Measurements from ENCODE around the gene BAG5.
"Not testable (repeated sequence)": the region's sequence is repeated elsewhere in the genome, so short reads cannot be mapped to it uniquely, and the experiment has no call there.

Gene BAG5

GRCh38 chr14:103521438-103521950, 41.0 kb downstream of the BAG5 start:
- DNase-seq, result no peak

GRCh38 chr14:103520657-103521437, 41.6 kb downstream of the BAG5 start:
- peak; percentile 83 for DNase-seq

- DNase-seq, result no peak
These were observed 42.2 kb downstream of the BAG5 start for GRCh38 chr14:103520269-103520656.

GRCh38 chr14:103519837-103520212, 42.6 kb downstream of the BAG5 start:
- no peak for DNase-seq

GRCh38 chr14:103519043-103519836, 43.2 kb downstream of the BAG5 start:
- no peak for DNase-seq

GRCh38 chr14:103518422-103519042, 43.9 kb downstream of the BAG5 start:
- DNase-seq, result peak; percentile 30

GRCh38 chr14:103517721-103518421, 44.6 kb downstream of the BAG5 start:
- no peak for DNase-seq

- no peak for DNase-seq
These were observed 45.3 kb downstream of the BAG5 start for GRCh38 chr14:103517174-103517566.

- DNase-seq, result no peak
These were observed 45.9 kb downstream of the BAG5 start for GRCh38 chr14:103516426-103517173.

- DNase-seq, result no peak
These were observed 47.6 kb downstream of the BAG5 start for GRCh38 chr14:103514596-103515421.

GRCh38 chr14:103512701-103513611, 49.5 kb downstream of the BAG5 start:
- DNase-seq, result peak; percentile 94

- not testable (repeated sequence) for DNase-seq
These were observed 50.3 kb downstream of the BAG5 start for GRCh38 chr14:103512180-103512579.

GRCh38 chr14:103510724-103511693, 51.4 kb downstream of the BAG5 start:
- no peak for DNase-seq

- DNase-seq, result no peak
These were observed 52.4 kb downstream of the BAG5 start for GRCh38 chr14:103509864-103510723.

GRCh38 chr14:103508521-103509329, 53.7 kb downstream of the BAG5 start:
- no peak for DNase-seq

GRCh38 chr14:103507751-103508150, 54.7 kb downstream of the BAG5 start:
- no peak for DNase-seq
